ENCODE results near the gene CIDEC.

DNA sequence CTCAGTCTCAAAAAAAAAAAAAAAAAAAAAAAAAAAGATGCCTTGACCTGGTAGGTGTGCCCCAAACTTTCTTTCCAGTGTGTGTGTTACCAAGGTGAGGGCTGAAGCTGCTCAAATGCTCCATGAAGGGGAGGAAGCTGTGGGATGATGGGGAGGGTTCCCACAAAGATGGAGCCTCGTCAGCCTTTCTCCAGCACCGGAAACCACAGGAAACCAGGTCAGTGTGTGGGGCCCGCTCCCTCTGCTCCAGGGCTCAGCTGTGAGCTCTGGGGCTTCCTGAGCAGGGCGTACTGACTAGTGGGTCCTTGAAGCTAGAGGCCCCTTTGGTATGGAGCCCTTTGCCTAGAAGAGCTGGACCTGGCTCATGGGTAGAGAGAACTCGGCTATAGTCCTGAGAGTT is 21.9 kb upstream of the CIDEC start:
- TF ChIP-seq CTCF (IDR thresholded peaks at IDR 0.05; ENCODE audit: insufficient read depth, low read length, poor library complexity, severe bottlenecking) (no peak), EZH2phosphoT487 (conservative IDR thresholded peaks at IDR 0.05; ENCODE audit: low read length) (no peak)
